Ovary (tissue), 9 donors: ENCODE results near the gene SYT8. TPM values are rescaled to one million over a fixed set of nuclear protein-coding genes. Genes with fewer than 3 reads are reported as not detected.
A peak's percentile ranks its signal among the peaks of the same experiment; 100 is the strongest.

Experiments used
- DNase-seq, 5 donors: peaks; one replicate each; pipeline ENCODE4 v3.0.0-alpha.2; 2019 to 2020
- H3K27ac ChIP-seq, 2 donors: fragments of 200-600 bp; one replicate each; pipeline versions ENCODE4 v1.5.1 to v1.8.0; 2019 to 2022
- H3K27me3 ChIP-seq: fragments of 200-600 bp; one replicate; pipeline ENCODE4 v1.8.0; 2022
- H3K36me3 ChIP-seq: fragments of 200-600 bp; sonication (generic); one replicate; pipeline ENCODE4 v1.5.1; 2019
- H3K4me1 ChIP-seq: one replicate; pipeline ENCODE4 v1.8.1; 2013; ENCODE audit warnings: mild to moderate bottlenecking, moderate library complexity; ENCODE audit not compliant: insufficient read depth
- H3K4me3 ChIP-seq: fragments of 200-600 bp; sonication (generic); one replicate; pipeline ENCODE4 v1.5.1; 2017
- H3K9me3 ChIP-seq, 2 donors: fragments of 200-600 bp in 1 of 2; sonication (generic) in 1 of 2; one replicate each; pipeline versions ENCODE4 v1.5.1 to v1.8.1; 2013 to 2019; ENCODE audit warnings: mild to moderate bottlenecking in 1 of 2, moderate library complexity in 1 of 2
- EP300 ChIP-seq: sonication (generic); formaldehyde crosslinking; IDR thresholded peaks from one replicate; pipeline ENCODE4 v1.6.1; 2017; ENCODE audit warnings: antibody characterized with exemption
- POLR2A ChIP-seq: fragments of 450-650 bp; IDR thresholded peaks from one replicate; pipeline ENCODE4 v1.6.1; 2017; ENCODE audit warnings: antibody characterized with exemption, mild to moderate bottlenecking, moderate library complexity
- WGBS, 3 donors: extraction: QIAGEN DNeasy Blood & Tissue Kit in 1 of 3; methylation state at CpG; one replicate each; pipeline versions ENCODE4 v1.1.5 to v1.1.7; 2013 to 2017; 5-methylcytosine and 5-hydroxymethylcytosine counted together
- intact Hi-C, 4 donors: fragments of 100-400 bp; cut with DNase I; formaldehyde crosslinking; loops; one replicate each; pipeline versions ENCODE4 v1.11.0 to v1.15.1; 2022 to 2023
- polyA plus RNA-seq, 2 donors: library from polyadenylated mRNA; stranded (reverse); fragments of 200-250 nt in 1 of 2; fragments of 350-450 nt in 1 of 2; fragmentation: Illumina TruSeq in 1 of 2; extraction: RNeasy Lipid Tissue Mini Kit (QIAGEN cat#74804) in 1 of 2; gene quantifications; one replicate each; pipeline ENCODE4 v1.2.3, GENCODE V29; 2013 to 2014
- total RNA-seq, 7 donors: library from RNA; depleted of rRNA in 2 of 7; stranded (reverse); fragments of >200 nt in 2 of 7; fragmentation: NEBNext Ultra II Directional in 3 of 7; extraction: Animal tissue kit (Norgen Biotek cat#: 25700) in 3 of 7; gene quantifications; one replicate each; pipeline versions ENCODE4 v1.1.0 to v1.2.4, GENCODE V29; 2016 to 2023
- TF ChIP-seq, protein P1 (sequence below), 3 donors: fragments of 450-650 bp in 2 of 3; fragments of 200-600 bp in 1 of 3; IDR thresholded peaks; one replicate each; pipeline versions ENCODE4 v1.5.1 to v1.8.0; 2016 to 2022; ENCODE audit warnings: antibody characterized with exemption in 3 of 3, mild to moderate bottlenecking in 1 of 3
- donor health status: DM: no; HTN: no; CAD: no; lungs with moderate emphysema.
- donor health status: DM: no; HTN: no; CAD: no.
- donor health status: Bipolar disorder and iron deficiency.
- donor health status: DM: yes; HTN: yes; CAD: no.
- donor health status: DM: no; HTN: no; CAD: no.
- donor health status: DM: yes; HTN: yes; CAD: no.

SYT8 gene
- total and polyA plus RNA-seq, 9 donors: 0.24 to 2.4 TPM; not detected in 7

DNA sequence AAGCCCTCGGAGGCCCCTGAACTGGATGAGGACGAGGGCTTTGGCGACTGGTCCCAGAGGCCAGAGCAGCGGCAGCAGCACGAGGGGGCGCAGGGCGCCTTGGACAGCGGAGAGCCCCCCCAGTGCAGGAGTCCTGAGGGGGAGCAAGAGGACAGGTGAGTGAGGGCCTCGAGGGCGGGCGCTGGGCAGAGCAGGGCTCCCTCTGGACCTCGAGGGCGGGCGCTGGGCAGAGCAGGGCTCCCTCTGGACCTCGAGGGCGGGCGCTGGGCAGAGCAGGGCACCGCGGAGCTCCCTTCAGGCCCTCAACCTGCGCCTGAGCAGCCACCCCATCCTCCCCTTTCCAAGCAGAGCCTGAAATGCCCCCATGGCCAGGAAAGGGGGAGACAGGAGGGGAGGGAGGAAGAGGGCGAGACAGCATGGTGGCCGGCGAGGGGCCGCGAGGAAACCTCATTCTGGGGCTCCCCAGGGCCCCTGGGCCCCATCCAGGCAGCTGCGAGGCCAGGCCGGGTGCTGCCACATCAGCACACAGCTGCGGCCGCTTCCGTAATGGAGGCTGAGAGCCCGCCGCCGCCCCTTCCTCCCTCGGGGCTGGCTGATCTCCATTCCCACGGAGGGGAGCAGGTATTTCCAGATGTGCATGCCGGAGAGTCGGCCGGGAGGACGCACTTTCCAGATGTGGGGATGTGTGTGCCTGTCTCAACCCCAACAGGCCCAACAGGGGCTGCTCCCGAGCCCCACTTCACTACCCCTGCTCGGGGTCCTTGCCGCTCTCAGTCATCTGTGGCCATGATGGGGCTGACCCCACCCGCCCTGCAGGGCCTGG is 46.9 kb downstream of the SYT8 start:
- TF ChIP-seq EP300 (no peak), POLR2A (no peak)
- TF ChIP-seq, protein P1, sequence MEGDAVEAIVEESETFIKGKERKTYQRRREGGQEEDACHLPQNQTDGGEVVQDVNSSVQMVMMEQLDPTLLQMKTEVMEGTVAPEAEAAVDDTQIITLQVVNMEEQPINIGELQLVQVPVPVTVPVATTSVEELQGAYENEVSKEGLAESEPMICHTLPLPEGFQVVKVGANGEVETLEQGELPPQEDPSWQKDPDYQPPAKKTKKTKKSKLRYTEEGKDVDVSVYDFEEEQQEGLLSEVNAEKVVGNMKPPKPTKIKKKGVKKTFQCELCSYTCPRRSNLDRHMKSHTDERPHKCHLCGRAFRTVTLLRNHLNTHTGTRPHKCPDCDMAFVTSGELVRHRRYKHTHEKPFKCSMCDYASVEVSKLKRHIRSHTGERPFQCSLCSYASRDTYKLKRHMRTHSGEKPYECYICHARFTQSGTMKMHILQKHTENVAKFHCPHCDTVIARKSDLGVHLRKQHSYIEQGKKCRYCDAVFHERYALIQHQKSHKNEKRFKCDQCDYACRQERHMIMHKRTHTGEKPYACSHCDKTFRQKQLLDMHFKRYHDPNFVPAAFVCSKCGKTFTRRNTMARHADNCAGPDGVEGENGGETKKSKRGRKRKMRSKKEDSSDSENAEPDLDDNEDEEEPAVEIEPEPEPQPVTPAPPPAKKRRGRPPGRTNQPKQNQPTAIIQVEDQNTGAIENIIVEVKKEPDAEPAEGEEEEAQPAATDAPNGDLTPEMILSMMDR (IDR thresholded peaks at IDR 0.05): no peak
- WGBS, 3 donors: 73 to 77% (median 76%) methylated on average over 41 to 43 of the region's 43 CpGs
- Histone ChIP-seq H3K4me3 (no peak overlapping the region), H3K36me3 (no peaks in the 10 kb centered on the region), H3K9me3 (no peaks in the 10 kb centered on the region), H3K27ac (peak overlapping the region in 1 of 2 donors; percentile 75), H3K4me1 (no peaks in the 10 kb centered on the region), H3K27me3 (no peaks in the 10 kb centered on the region)
- peak in 2 of 5 donors; percentile 30 to 41 for DNase-seq
- intact Hi-C loops: loop anchor here in 3 of 4 donors (5.0 kb wide), 5 partner anchors 36 to 271 kb away; partner anchors contain the start of genes TNNI2 (in 1 of the 3) and TNNT3 (in 1 of the 3)

- no peaks in the 10 kb centered on the region for H3K27me3 ChIP-seq
- no peaks in the 10 kb centered on the region for H3K4me1 ChIP-seq
- no peaks in the 10 kb centered on the region for H3K9me3 ChIP-seq
- TF ChIP-seq POLR2A (peak; percentile 2), EP300 (no peak)
- TF ChIP-seq, protein P1 (IDR thresholded peaks at IDR 0.05): peak; percentile 85 to 92 (median 92)
- intact Hi-C loops: loop anchor here in 3 of 4 donors (5.0 kb wide), 5 partner anchors 35 to 270 kb away; partner anchors contain the start of genes TNNI2 (in 1 of the 3) and TNNT3 (in 1 of the 3)
- H3K27ac ChIP-seq: no peak overlapping the region
- H3K4me3 ChIP-seq: no peak overlapping the region
- peak; percentile 79 to 92 (median 89) for DNase-seq
- WGBS, 3 donors: 27 to 31% (median 28%) methylated on average over 20 to 23 of the region's 23 CpGs
- H3K36me3 ChIP-seq: no peaks in the 10 kb centered on the region
Observed at GRCh38 chr11:1882265-1883238, 47.8 kb downstream of the SYT8 start.

- intact Hi-C loops: loop anchor here in 3 of 4 donors (5.0 kb wide), 5 partner anchors 34 to 269 kb away; partner anchors contain the start of genes TNNI2 (in 1 of the 3) and TNNT3 (in 1 of the 3)
- TF ChIP-seq EP300 (no peak), POLR2A (no peak)
- TF ChIP-seq, protein P1 (IDR thresholded peaks at IDR 0.05): no peak
- Histone ChIP-seq H3K36me3 (no peaks in the 10 kb centered on the region), H3K4me1 (no peaks in the 10 kb centered on the region), H3K27me3 (no peaks in the 10 kb centered on the region), H3K27ac (no peak overlapping the region), H3K4me3 (no peak overlapping the region), H3K9me3 (no peaks in the 10 kb centered on the region)
- DNase-seq: no peak
- 82 to 83% (median 82%) methylated on average over 14 of the region's 14 CpGs for WGBS, 3 donors
Observed at GRCh38 chr11:1883346-1884302, 48.8 kb downstream of the SYT8 start.
